Hepatocyte (in vitro differentiated cells): ENCODE measurements around the gene CSPG4. TPM values are rescaled to one million over a fixed set of nuclear protein-coding genes. Genes with fewer than 3 reads are reported as not detected.

Source experiments
- DNase-seq: peaks from one replicate; pipeline ENCODE4 v3.0.0-alpha.2; 2016; ENCODE audit warnings: low spot score
- H2AFZ ChIP-seq: fragments of 200-600 bp; sonication (generic); 2 replicates; pipeline ENCODE4 v1.6.0; 2016; ENCODE audit warnings: antibody characterized with exemption, mild to moderate bottlenecking
- H3K27ac ChIP-seq: fragments of 200-600 bp; sonication (generic); 2 replicates; pipeline ENCODE4 v1.5.1; 2016; ENCODE audit warnings: mild to moderate bottlenecking
- H3K27me3 ChIP-seq: fragments of 200-600 bp; sonication (generic); 2 replicates; pipeline ENCODE4 v1.6.1; 2016
- H3K36me3 ChIP-seq: fragments of 200-600 bp; sonication (generic); replicated peaks from 2 replicates; pipeline ENCODE4 v1.5.1; 2016; ENCODE audit warnings: low read depth; ENCODE audit not compliant: insufficient read depth
- H3K4me1 ChIP-seq: fragments of 200-600 bp; sonication (generic); 2 replicates; pipeline ENCODE4 v1.5.1; 2016; ENCODE audit warnings: mild to moderate bottlenecking, moderate library complexity; ENCODE audit not compliant: insufficient read depth
- H3K4me2 ChIP-seq: fragments of 200-600 bp; sonication (generic); 2 replicates; pipeline ENCODE4 v1.6.0; 2016
- H3K4me3 ChIP-seq: fragments of 200-600 bp; sonication (generic); 2 replicates; pipeline ENCODE4 v1.5.1; 2016; ENCODE audit warnings: mild to moderate bottlenecking
- H3K79me2 ChIP-seq: fragments of 200-600 bp; sonication (generic); 2 replicates; pipeline ENCODE4 v1.6.0; 2017; ENCODE audit warnings: mild to moderate bottlenecking
- H3K9me2 ChIP-seq: fragments of 200-600 bp; sonication (generic); replicated peaks from 2 replicates; pipeline ENCODE4 v1.6.0; 2017; ENCODE audit warnings: mild to moderate bottlenecking; ENCODE audit not compliant: insufficient read depth
- H3K9me3 ChIP-seq: fragments of 200-600 bp; sonication (generic); 2 replicates; pipeline ENCODE4 v1.5.1; 2016; ENCODE audit warnings: low read depth, mild to moderate bottlenecking
- H4K20me1 ChIP-seq: fragments of 200-600 bp; sonication (generic); 2 replicates; pipeline ENCODE4 v1.6.0; 2016; ENCODE audit warnings: mild to moderate bottlenecking; ENCODE audit not compliant: insufficient read depth, poor library complexity, severe bottlenecking
- CTCF ChIP-seq: fragments of 200-600 bp; sonication (generic); IDR thresholded peaks from 2 replicates; pipeline ENCODE4 v1.5.1; 2016; ENCODE audit warnings: antibody characterized with exemption, mild to moderate bottlenecking; ENCODE audit not compliant: poor library complexity
- EZH2 ChIP-seq: fragments of 200-600 bp; sonication (generic); IDR thresholded peaks from 2 replicates; pipeline ENCODE4 v1.6.1; 2016; ENCODE audit warnings: antibody characterized with exemption, mild to moderate bottlenecking, borderline replicate concordance
- EZH2phosphoT487 ChIP-seq: fragments of 200-600 bp; sonication (generic); IDR thresholded peaks from one replicate; pipeline ENCODE4 v1.6.1; 2018; ENCODE audit warnings: antibody characterized with exemption, mild to moderate bottlenecking, low read depth, moderate library complexity; ENCODE audit not compliant: unreplicated experiment, severe bottlenecking
- WGBS: methylation state at CpG from one replicate; pipeline ENCODE4 v1.1.6; 2016; ENCODE audit warnings: low lambda C conversion rate; ENCODE audit errors: missing lambda C conversion rate; 5-methylcytosine and 5-hydroxymethylcytosine counted together
- polyA plus RNA-seq: library from polyadenylated mRNA; unstranded; fragments of >200 nt; fragmentation: Nextera tagmentation; extraction: Ambion mirVana; gene quantifications from 2 replicates; pipeline ENCODE4 v1.2.1, GENCODE V29; 2016
- total RNA-seq: library from RNA; depleted of rRNA; stranded (reverse); fragments of >200 nt; gene quantifications from 2 replicates; pipeline ENCODE4 v1.2.3, GENCODE V29; 2014

Gene CSPG4
- total and polyA plus RNA-seq, 2 experiments from 2014 or later = 6.4 to 7.8 TPM

- H3K4me3 ChIP-seq = no peak overlapping the region
- H3K4me1 ChIP-seq = peaks cover 38% of the 10 kb centered on the region
- peak; percentile 77 for DNase-seq
- no peaks in the 10 kb centered on the region for H4K20me1 ChIP-seq
- no peak overlapping the region for H2AFZ ChIP-seq
- no peaks in the 10 kb centered on the region for H3K79me2 ChIP-seq
- no peak for TF ChIP-seq CTCF
- no peak for TF ChIP-seq EZH2
- TF ChIP-seq EZH2phosphoT487 = no peak
- no peaks in the 10 kb centered on the region for H3K36me3 ChIP-seq
- peak overlapping the region; percentile 68 for H3K4me2 ChIP-seq
- H3K9me3 ChIP-seq = no peaks in the 10 kb centered on the region
- H3K27ac ChIP-seq = peak overlapping the region; percentile 95
- H3K27me3 ChIP-seq = no peaks in the 10 kb centered on the region
- WGBS = 74% methylated on average over 10 of the region's 10 CpGs
- H3K9me2 ChIP-seq = no peaks in the 10 kb centered on the region
Measured at GRCh38 chr15:75673426-75674235, 39.0 kb downstream of the CSPG4 start.

- H3K4me2 ChIP-seq = peak overlapping the region; percentile 68
- no peaks in the 10 kb centered on the region for H3K27me3 ChIP-seq
- TF ChIP-seq EZH2phosphoT487 = no peak
- TF ChIP-seq EZH2 = no peak
- no peak for TF ChIP-seq CTCF
- 35% methylated on average over 14 of the region's 14 CpGs for WGBS
- H3K9me2 ChIP-seq = no peaks in the 10 kb centered on the region
- peak overlapping the region; percentile 95 for H3K27ac ChIP-seq
- H4K20me1 ChIP-seq = no peaks in the 10 kb centered on the region
- no peaks in the 10 kb centered on the region for H3K36me3 ChIP-seq
- no peak overlapping the region for H3K4me3 ChIP-seq
- no peaks in the 10 kb centered on the region for H3K9me3 ChIP-seq
- no peaks in the 10 kb centered on the region for H3K79me2 ChIP-seq
- peaks cover 36% of the 10 kb centered on the region for H3K4me1 ChIP-seq
- no peak overlapping the region for H2AFZ ChIP-seq
- DNase-seq = peak; percentile 81
Measured at GRCh38 chr15:75672646-75673425, 39.8 kb downstream of the CSPG4 start.

- Histone ChIP-seq H4K20me1 (no peaks in the 10 kb centered on the region), H3K27ac (peak overlapping the region; percentile 95), H3K36me3 (no peaks in the 10 kb centered on the region), H2AFZ (no peak overlapping the region), H3K4me3 (no peak overlapping the region), H3K9me2 (no peaks in the 10 kb centered on the region), H3K9me3 (no peaks in the 10 kb centered on the region), H3K4me1 (peaks cover 38% of the 10 kb centered on the region), H3K79me2 (no peaks in the 10 kb centered on the region), H3K4me2 (peak overlapping the region; percentile 20), H3K27me3 (no peaks in the 10 kb centered on the region)
- TF ChIP-seq EZH2phosphoT487 (no peak), CTCF (no peak), EZH2 (no peak)
- DNase-seq = no peak
- 80% methylated on average over 11 of the region's 11 CpGs for WGBS
Measured at GRCh38 chr15:75671730-75672602, 40.7 kb downstream of the CSPG4 start.
